Activated T-helper 1 cell treated with anti-CD3 and anti-CD28 coated beads, Interleukin-12 subunit alpha, Interleukin-12 subunit beta, Interleukin-2, Interleukin-4 antibody, amounts not matched to agents 30 ng/mL and 10 ng/mL and 1 ng/mL, durations not matched to agents 14 hours and 24 hours and 36 hours (primary cell): ENCODE measurements around the gene TAF6. TPM values are rescaled to one million over a fixed set of nuclear protein-coding genes. Genes with fewer than 3 reads are reported as not detected.
A peak's percentile ranks its signal among the peaks of the same experiment; 100 is the strongest.
"Not testable (repeated sequence)": the region's sequence is repeated elsewhere in the genome, so short reads cannot be mapped to it uniquely, and the experiment has no call there.

ENCODE experiments used
- DNase-seq: peaks from one replicate; pipeline ENCODE4 v3.0.0; 2021; ENCODE audit warnings: low spot score
- H3K27ac Mint-ChIP-seq: one replicate; pipeline ENCODE4 v1.8.0; 2021; ENCODE audit warnings: mild to moderate bottlenecking, mixed read lengths
- H3K27me3 Mint-ChIP-seq: one replicate; pipeline ENCODE4 v1.8.0; 2022; ENCODE audit warnings: mild to moderate bottlenecking, moderate library complexity, mixed read lengths; ENCODE audit not compliant: insufficient read depth
- H3K36me3 Mint-ChIP-seq: one replicate; pipeline ENCODE4 v1.8.0; 2021; ENCODE audit warnings: low read depth, mixed read lengths
- H3K4me1 Mint-ChIP-seq: one replicate; pipeline ENCODE4 v1.8.0; 2021; ENCODE audit warnings: low read depth, mixed read lengths
- H3K4me3 Mint-ChIP-seq: one replicate; pipeline ENCODE4 v1.8.0; 2021; ENCODE audit warnings: mild to moderate bottlenecking, moderate library complexity, mixed read lengths
- H3K9me3 Mint-ChIP-seq: one replicate; pipeline ENCODE4 v1.8.0; 2021; ENCODE audit warnings: mixed read lengths
- intact Hi-C: fragments of 100-400 bp; cut with micrococcal nuclease; formaldehyde crosslinking; loops from one replicate; pipeline ENCODE4 v1.15.1; 2024
- total RNA-seq: library from RNA; stranded (reverse); gene quantifications from 2 replicates; pipeline ENCODE4 v1.2.3, GENCODE V29; 2022

Gene TAF6
- total RNA-seq, 1 donor from 2014 or later: 79.2 TPM

DNA sequence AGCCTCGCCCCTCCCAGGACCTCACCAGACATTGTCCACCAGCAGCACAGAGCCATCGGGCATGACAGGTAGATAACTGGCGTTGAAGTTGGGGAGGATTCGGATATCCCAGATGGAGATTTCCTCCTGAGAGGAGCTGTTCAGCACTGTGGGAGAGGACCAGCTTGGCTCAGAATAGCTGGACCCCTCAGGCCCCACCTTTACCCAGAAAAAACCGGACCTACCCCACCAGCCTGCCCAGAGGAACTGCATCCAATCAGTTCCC, 37.8 kb upstream of the TAF6 start:
- intact Hi-C loops: no loop called here
- H3K27me3 Mint-ChIP-seq: no peaks in the 10 kb centered on the region
- DNase-seq: no peak
- H3K4me1 Mint-ChIP-seq: peaks cover 47% of the 10 kb centered on the region
- peaks cover 34% of the 10 kb centered on the region for H3K36me3 Mint-ChIP-seq
- H3K4me3 Mint-ChIP-seq: peak overlapping the region; percentile 81
- H3K27ac Mint-ChIP-seq: peak overlapping the region; percentile 67
- no peaks in the 10 kb centered on the region for H3K9me3 Mint-ChIP-seq

DNA sequence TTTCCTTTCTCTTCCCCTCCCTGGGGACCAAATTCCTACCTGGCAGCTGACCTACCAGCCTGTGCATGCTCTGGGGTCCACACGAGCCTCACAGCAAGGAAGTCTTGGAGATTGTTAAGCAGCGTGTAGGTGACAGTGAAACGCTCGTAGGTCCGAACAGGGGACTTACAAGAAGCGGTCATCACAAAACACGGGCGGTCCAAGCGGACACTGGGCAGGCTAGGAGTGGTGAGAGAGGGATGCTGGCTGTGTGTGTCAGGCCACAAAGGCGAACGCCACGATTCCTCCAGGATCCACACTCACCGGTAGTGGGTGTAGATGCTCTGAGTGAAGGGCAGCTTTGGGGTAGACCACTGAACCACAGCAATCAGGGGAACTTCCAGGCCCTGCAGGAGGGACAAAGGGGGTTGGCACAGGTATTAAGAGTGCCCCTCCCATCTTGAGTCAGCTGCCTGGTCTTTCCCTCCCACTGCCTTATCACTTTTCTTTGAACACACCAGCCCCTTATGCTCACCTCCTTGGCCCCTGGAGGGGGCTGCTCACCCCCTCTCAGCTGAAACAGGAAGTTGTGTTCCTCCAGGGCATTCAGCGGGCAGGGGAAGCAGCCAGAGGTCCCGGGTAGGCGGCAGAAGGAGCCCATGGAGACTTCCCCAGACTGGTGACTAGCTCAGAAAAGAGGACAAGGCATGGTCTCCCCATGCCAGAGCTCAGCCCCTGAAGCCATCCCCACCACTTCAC, 37.3 kb upstream of the TAF6 start:
- Mint-ChIP-seq H3K4me3 (peak overlapping the region; percentile 81), H3K9me3 (no peaks in the 10 kb centered on the region), H3K27ac (peak overlapping the region; percentile 67), H3K4me1 (peaks cover 44% of the 10 kb centered on the region), H3K36me3 (peaks cover 34% of the 10 kb centered on the region), H3K27me3 (no peaks in the 10 kb centered on the region)
- no peak for DNase-seq
- intact Hi-C loops: no loop called here

DNA sequence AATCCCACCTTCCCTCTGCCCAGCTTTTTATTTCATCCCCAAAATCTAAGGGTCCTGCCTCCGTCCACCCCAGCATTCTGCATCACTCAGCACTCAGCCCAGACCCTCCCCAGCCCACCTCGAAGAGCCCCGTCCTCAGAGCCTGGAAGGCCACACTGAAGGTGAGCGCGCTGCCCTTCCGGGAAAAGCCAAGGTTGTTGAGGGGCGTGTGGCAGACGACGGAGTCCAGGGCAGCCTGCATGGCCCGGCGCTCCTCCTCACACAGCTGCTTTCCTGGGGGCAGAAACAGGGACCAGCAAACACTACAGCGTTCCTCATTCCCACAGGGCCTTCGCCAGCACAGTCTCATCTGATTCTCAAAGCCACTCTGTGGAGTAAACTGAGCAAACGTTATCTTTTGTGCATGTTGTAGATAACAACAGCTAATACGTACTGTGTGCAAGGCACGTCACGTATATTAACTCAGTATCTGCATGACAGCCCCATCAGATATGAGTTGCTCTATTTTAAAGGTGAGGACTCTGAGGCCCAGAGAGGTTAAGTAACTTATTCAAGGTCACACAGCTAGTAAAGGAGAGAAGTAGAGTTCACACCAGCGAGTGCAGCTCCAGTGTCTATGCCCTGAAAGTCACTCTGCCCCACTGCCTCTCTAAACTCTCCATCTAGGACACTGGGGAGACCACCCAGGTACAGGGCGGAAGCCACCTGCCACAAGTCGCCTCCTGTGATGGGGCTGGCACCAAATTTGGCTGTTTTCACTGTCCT, 36.6 kb upstream of the TAF6 start:
- Mint-ChIP-seq H3K4me3 (peak overlapping the region; percentile 19), H3K27ac (peak overlapping the region; percentile 23), H3K4me1 (peaks cover 43% of the 10 kb centered on the region), H3K27me3 (no peaks in the 10 kb centered on the region), H3K36me3 (peaks cover 34% of the 10 kb centered on the region), H3K9me3 (no peaks in the 10 kb centered on the region)
- intact Hi-C loops: no loop called here
- DNase-seq: no peak

DNA sequence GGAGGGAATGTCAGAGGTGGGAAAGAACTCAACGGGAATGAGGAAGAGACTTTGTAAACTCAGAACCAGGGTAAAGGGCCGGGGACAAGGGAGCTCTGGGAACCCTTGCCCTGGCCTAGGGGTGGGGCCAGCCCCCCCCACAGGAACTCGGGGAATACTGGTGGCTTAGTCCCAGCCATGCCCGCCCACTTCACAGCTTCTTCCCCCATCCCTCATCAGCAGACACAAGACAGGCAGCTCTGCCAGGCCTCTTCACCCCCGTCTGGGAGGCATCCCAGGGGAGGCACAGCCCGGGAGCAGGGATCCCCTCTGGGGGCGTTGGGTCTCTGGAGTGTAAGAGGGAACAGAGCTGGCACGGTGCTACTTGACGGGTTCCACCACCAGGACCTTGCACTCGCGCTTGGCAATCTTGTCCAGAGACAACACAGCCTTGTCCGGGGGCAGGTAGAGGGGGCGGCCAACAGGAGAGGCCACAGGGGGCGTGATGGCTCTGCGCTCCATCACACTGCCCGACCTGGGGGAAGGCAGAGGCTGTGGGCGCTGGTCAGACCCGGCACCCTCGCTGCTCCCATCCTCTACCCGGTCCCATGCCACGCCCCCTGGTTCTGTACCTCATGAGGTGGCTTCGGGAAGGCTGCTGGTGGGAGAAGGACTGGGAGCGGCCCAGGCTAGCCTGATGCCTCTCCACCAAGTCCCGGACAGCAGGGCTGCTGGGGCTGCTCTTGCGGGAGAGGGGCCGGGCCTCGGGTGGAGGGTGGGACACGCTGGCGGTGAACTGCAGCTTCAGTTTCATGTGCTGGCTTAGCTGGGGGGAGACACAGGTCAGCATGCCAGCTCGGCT, 35.7 kb upstream of the TAF6 start:
- DNase-seq: no peak
- peaks cover 38% of the 10 kb centered on the region for H3K36me3 Mint-ChIP-seq
- no peaks in the 10 kb centered on the region for H3K9me3 Mint-ChIP-seq
- intact Hi-C loops: no loop called here
- H3K4me1 Mint-ChIP-seq: peaks cover 51% of the 10 kb centered on the region
- no peak overlapping the region for H3K27ac Mint-ChIP-seq
- H3K27me3 Mint-ChIP-seq: no peaks in the 10 kb centered on the region
- no peak overlapping the region for H3K4me3 Mint-ChIP-seq

DNA sequence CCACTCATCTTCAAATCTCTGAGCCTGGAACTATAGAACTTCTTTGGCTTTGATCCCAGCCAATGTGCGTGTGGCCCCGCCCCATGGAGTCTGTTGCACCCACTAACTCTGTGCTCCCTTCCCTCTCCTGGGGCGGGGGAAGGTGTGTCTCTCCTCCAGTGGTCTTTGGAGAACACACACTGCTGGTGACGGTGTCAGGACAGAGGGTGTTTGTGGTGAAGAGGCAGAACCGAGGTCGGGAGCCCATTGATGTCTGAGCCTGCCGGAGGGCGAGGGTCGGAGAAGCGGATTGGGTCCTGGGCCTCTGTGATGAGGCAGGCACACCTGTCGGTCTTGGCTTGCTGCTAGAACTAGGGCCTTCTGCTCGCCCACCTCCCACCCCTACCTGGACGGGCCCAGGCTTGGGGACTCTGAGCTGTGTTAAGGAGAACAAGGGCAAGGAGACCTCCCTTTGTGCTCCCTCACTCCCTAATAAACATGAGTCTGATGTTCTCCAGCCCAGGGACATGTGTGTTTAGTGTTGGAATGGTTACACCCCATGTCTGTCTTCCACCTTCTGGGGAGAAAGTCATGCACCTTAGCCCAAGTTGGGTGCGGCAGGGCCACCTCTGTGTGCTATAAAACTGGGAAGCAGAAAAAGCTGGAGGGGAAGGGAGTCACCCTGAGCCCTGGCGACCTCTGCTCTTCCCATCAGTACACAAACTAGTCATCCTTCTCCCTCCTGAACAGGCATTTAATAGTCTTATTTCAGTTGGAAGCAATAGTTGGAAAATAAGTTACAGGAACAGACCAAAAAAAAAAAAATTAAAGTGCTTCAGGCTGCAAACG, 34.8 kb upstream of the TAF6 start:
- Mint-ChIP-seq H3K27ac (no peak overlapping the region), H3K4me3 (no peak overlapping the region), H3K27me3 (no peaks in the 10 kb centered on the region), H3K9me3 (no peaks in the 10 kb centered on the region), H3K36me3 (peaks cover 38% of the 10 kb centered on the region), H3K4me1 (peaks cover 45% of the 10 kb centered on the region)
- intact Hi-C loops: no loop called here
- no peak for DNase-seq

DNA sequence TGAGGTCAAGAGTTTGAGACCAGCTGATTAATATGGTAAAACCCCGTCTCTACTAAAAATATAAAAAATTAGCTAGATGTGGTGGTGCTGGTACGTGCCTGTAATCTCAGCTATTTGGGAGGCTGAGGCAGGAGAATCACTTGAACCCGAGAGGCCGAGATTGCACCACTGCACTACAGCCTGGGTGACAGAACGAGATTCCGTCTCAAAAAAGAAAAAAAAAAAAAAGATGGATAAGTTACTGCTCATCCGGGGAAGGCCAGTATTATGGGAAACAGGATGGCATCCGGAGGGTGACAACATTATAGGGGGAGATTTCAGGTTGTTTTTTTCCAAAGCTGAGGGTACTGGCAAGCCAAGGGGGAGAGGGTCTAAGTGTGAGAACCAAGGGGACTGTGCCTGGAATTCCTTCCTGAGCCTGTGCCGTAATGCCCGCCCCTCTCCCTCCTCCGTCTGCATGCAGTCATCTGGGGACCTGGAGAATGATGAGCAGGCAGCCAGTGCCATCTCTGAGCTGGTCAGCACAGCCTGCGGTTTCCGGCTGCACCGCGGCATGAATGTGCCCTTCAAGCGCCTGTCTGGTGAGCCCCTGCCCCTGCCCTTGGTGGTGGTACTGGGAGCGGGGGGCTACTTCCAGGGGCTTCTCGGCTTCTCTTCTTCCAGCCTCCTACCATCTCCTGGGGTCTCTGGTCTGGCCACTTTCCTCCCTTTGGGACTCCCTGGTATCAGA, 33.9 kb upstream of the TAF6 start:
- intact Hi-C loops: no loop called here
- H3K36me3 Mint-ChIP-seq: peaks cover 38% of the 10 kb centered on the region

GRCh38 chr7:100152404-100152803, 33.2 kb upstream of the TAF6 start:
- H3K4me3 Mint-ChIP-seq: no peak overlapping the region
- peaks cover 34% of the 10 kb centered on the region for H3K36me3 Mint-ChIP-seq
- no peak for DNase-seq
- intact Hi-C loops: no loop called here
- H3K27ac Mint-ChIP-seq: peak overlapping the region; percentile 62
- H3K9me3 Mint-ChIP-seq: no peaks in the 10 kb centered on the region
- H3K27me3 Mint-ChIP-seq: no peaks in the 10 kb centered on the region
- H3K4me1 Mint-ChIP-seq: peaks cover 45% of the 10 kb centered on the region

More for the DNA sequence above, 33.9 kb upstream of the TAF6 start:
- no peak for DNase-seq
- Mint-ChIP-seq H3K4me1 (peaks cover 49% of the 10 kb centered on the region), H3K9me3 (no peaks in the 10 kb centered on the region), H3K27me3 (no peaks in the 10 kb centered on the region), H3K27ac (peak overlapping the region; percentile 53), H3K4me3 (no peak overlapping the region)

- no peaks in the 10 kb centered on the region for H3K9me3 Mint-ChIP-seq
- H3K27ac Mint-ChIP-seq: peak within 1 kb of the TSS; percentile 94
- peak; percentile 99 for DNase-seq
- no peaks in the 10 kb centered on the region for H3K27me3 Mint-ChIP-seq
- H3K4me1 Mint-ChIP-seq: peaks cover 24% of the 10 kb centered on the region
- H3K4me3 Mint-ChIP-seq: peak within 1 kb of the TSS; percentile 97
- intact Hi-C loops: loop anchor here (1.0 to 2.0 kb wide), 10 partner anchors 10 to 288 kb away; partner anchors contain the start of genes AP4M1, GPC2, MCM7 and MEPCE
- peaks cover 15% of the 10 kb centered on the region for H3K36me3 Mint-ChIP-seq
These were observed 29.6 kb upstream of the TAF6 start, which contains the start of gene LAMTOR4 for GRCh38 chr7:100148559-100149328. Gene LAMTOR4 (plus strand): TSS chr7:100148918. CDS start chr7:100148973, 55 bp downstream.

GRCh38 chr7:100148225-100148558, 29.0 kb upstream of the TAF6 start:
- Mint-ChIP-seq H3K4me1 (peaks cover 24% of the 10 kb centered on the region), H3K4me3 (peak overlapping the region; percentile 97)

GRCh38 chr7:100147278-100147677, 28.1 kb upstream of the TAF6 start:
- DNase-seq: no peak
- H3K27me3 Mint-ChIP-seq: no peaks in the 10 kb centered on the region
- no peaks in the 10 kb centered on the region for H3K9me3 Mint-ChIP-seq
- peaks cover 19% of the 10 kb centered on the region for H3K4me1 Mint-ChIP-seq
- no peak overlapping the region for H3K27ac Mint-ChIP-seq
- intact Hi-C loops: no loop called here
- no peak overlapping the region for H3K4me3 Mint-ChIP-seq
- peaks cover 6% of the 10 kb centered on the region for H3K36me3 Mint-ChIP-seq

More at GRCh38 chr7:100148225-100148558, 29.0 kb upstream of the TAF6 start:
- Mint-ChIP-seq H3K9me3 (no peaks in the 10 kb centered on the region), H3K27ac (peak overlapping the region; percentile 94), H3K27me3 (no peaks in the 10 kb centered on the region), H3K36me3 (peaks cover 12% of the 10 kb centered on the region)
- intact Hi-C loops: loop anchor here (1.0 to 2.0 kb wide), 10 partner anchors 10 to 288 kb away; partner anchors contain the start of genes AP4M1, GPC2, MCM7 and MEPCE
- no peak for DNase-seq

DNA sequence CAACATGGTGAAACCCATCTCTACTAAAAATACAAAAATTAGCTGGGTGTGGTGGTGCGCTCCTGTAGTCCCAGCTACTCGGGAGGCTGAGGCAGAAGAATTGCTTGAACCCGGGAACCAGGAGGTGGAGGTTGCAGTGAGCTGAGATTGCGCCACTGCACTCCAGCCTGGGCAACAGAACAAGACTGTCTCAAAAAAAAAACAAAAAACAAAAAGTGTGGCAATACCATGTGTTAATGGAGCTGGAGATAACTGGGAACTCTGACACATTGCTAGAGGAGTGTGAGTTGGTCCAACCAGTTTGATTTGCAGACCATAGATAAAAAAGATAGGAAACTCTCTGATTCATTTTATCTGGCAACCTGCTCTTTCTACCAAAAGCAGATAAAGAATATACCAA, 27.2 kb upstream of the TAF6 start:
- H3K9me3 Mint-ChIP-seq, H3K36me3 Mint-ChIP-seq, DNase-seq, H3K27ac Mint-ChIP-seq, intact Hi-C loops, H3K4me3 Mint-ChIP-seq, H3K27me3 Mint-ChIP-seq: not testable (repeated sequence)
- H3K4me1 Mint-ChIP-seq: peaks cover 20% of the 10 kb centered on the region
